K562 (cell line): ENCODE measurements around the gene FAAP100. TPM values are rescaled to one million over a fixed set of nuclear protein-coding genes. Genes with fewer than 3 reads are reported as not detected.

ENCODE experiments used
- EHMT2 ChIP-seq: fragments of 450-650 bp; IDR thresholded peaks from 2 replicates; pipeline ENCODE4 v1.6.1; 2018; ENCODE audit warnings: antibody characterized with exemption
- FOXJ3 ChIP-seq: sonication (generic); formaldehyde crosslinking; IDR thresholded peaks from 2 replicates; pipeline ENCODE4 v1.4.0; 2020; ENCODE audit warnings: mild to moderate bottlenecking, missing genetic modification reagents
- NR2C1 ChIP-seq, 2 experiments: fragments of 450-650 bp; IDR thresholded peaks; 2 replicates each; pipeline ENCODE4 v1.6.1; 2017; ENCODE audit warnings: mild to moderate bottlenecking in 2 of 2, antibody characterized with exemption in 1 of 2, inconsistent platforms in 1 of 2, missing compliant biosample characterization in 1 of 2, missing genetic modification characterization in 1 of 2
- OTX1 ChIP-seq: fragments of 450-650 bp; formaldehyde crosslinking; IDR thresholded peaks from 2 replicates; pipeline ENCODE4 v1.4.0; 2022; ENCODE audit warnings: mild to moderate bottlenecking
- PHB ChIP-seq: fragments of 250-450 bp; sonication (Bioruptor Pico); IDR thresholded peaks from 2 replicates; pipeline ENCODE4 v1.5.0; 2021
- POLR2H ChIP-seq: IDR thresholded peaks from 2 replicates; pipeline ENCODE4 v1.6.1; 2016; ENCODE audit warnings: missing genetic modification characterization, low read depth, mild to moderate bottlenecking, control low read depth, missing compliant biosample characterization, moderate library complexity
- SMARCB1 ChIP-seq: IDR thresholded peaks from 2 replicates; pipeline ENCODE4 v1.6.1; 2011; ENCODE audit warnings: improper control_type of control experiment, low read depth; ENCODE audit not compliant: insufficient read length
- ZKSCAN8 ChIP-seq: fragments of 200-800 bp; sonication (Bioruptor generic); IDR thresholded peaks from 2 replicates; pipeline ENCODE4 v1.6.1; 2016; ENCODE audit warnings: missing genetic modification characterization, missing compliant biosample characterization
- polyA plus RNA-seq, 8 experiments: library from polyadenylated mRNA; depleted of rRNA in 4 of 8; stranded (reverse) in 5 of 8; unstranded in 3 of 8; fragments of >200 nt; fragmentation: Nextera tagmentation in 2 of 8; fragmentation: Illumina TruSeq in 1 of 8; extraction: Ambion mirVana in 2 of 8; extraction: Trizol in 1 of 8; gene quantifications; 2 replicates each; pipeline versions ENCODE4 v1.2.1 to v1.2.3, GENCODE V29; 2011 to 2014; ENCODE audit warnings: inconsistent platforms in 1 of 8, missing spikeins in 1 of 8
- total RNA-seq, 7 experiments: library from RNA; depleted of rRNA in 6 of 7; stranded (reverse); fragments of >200 nt in 6 of 7; fragmentation: Illumina TruSeq in 2 of 7; extraction: Trizol in 2 of 7; gene quantifications; 2 replicates each; pipeline versions ENCODE4 v1.2.1 to v1.2.3, GENCODE V29; 2011 to 2021; ENCODE audit warnings: low replicate concordance in 1 of 7
- TF ChIP-seq, protein P1 (sequence below): fragments of 250-450 bp; sonication (Bioruptor Pico); IDR thresholded peaks from 2 replicates; pipeline ENCODE4 v1.5.0; 2021; ENCODE audit warnings: mild to moderate bottlenecking, moderate library complexity
- TF ChIP-seq, protein P2 (sequence below): fragments of 250-450 bp; sonication (Bioruptor Pico); IDR thresholded peaks from 2 replicates; pipeline ENCODE4 v1.8.0; 2022; ENCODE audit warnings: moderate library complexity, mild to moderate bottlenecking, inconsistent platforms

The FAAP100 gene
- total and polyA plus RNA-seq, 9 of the 15 experiments (the other 6 are each of a cell fraction or from before 2014, with no cell fraction given): 0.31 to 51.2 (median 12.6) TPM

DNA sequence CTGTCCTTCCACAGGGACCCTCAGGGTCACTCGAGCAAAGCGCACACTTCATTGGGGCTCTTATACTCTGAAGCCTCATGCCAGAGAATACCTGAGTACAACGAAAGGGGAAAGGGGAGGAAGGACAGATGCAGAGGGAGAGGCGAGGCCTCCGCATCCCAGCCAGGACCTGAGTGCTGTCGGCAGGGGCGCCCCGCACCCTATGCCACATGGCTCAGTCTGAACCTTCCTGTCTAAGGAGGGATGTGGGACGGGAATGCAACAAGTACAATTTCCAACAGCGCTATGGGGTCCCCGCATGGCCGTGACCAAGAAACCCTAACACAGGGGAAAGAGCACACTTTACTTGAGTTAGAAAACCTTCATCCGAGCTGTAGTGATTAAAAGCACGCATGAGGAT lies 39.8 kb upstream of the FAAP100 start (continued):
- TF ChIP-seq, protein P1, sequence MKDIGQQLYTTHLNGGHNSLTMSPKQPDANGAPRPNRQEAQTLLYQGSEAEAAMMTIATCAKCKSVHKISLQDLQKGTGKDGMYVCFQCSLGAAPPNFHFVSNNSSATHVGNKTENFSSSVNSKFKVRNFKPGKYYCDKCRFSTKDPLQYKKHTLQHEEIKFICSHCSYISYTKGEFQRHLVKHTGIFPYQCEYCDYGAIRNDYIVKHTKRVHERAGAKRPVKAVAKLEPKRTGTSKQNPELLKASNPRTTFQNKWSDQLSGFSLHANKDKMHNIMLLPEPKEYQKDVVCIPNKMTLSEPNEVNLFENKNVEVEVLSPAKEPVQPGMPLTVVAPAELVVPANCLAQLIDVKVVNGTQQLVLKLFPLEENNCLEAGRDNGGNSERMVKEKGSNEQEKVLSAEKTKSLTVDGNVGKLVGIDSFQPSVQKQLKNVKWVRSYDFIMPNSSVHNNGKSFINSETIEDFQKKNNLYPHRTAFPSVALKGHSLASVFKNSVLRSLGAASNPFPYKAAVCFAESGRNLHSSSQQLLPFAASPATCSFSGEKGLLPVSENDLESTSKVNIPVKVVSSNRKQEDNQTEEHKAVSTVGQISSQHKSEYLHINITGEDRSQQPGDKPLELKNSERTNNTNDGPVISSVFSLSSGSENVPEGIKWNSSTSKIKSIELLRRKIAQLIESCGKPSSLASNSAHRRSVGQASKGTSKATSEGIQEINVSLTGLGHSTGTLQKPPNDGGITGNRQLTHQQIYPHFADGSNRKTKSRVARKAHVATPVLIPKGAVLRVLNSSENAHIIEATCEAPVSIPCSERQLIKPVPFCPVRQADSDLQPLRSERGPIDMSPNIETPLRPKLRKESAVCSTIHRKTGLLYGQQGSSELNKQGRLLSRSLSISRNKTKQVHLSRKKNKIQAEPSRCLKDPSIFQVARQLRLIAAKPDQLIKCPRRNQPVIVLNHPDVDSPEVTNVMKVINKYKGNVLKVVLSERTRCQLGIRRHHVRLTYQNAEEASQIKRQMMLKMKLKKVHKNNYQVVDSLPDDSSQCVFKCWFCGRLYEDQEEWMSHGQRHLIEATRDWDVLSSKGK (CRISPR knock-in tag): no peak
- TF ChIP-seq ZKSCAN8 (no peak), FOXJ3 (CRISPR knock-in tag) (no peak), PHB (CRISPR knock-in tag) (no peak), SMARCB1 (no peak), POLR2H (tag) (no peak), OTX1 (CRISPR knock-in tag) (no peak), NR2C1 (IDR thresholded peaks at IDR 0.05) (no peak), NR2C1 (tag; IDR thresholded peaks at IDR 0.05) (no peak), EHMT2 (no peak)
- TF ChIP-seq, protein P2, sequence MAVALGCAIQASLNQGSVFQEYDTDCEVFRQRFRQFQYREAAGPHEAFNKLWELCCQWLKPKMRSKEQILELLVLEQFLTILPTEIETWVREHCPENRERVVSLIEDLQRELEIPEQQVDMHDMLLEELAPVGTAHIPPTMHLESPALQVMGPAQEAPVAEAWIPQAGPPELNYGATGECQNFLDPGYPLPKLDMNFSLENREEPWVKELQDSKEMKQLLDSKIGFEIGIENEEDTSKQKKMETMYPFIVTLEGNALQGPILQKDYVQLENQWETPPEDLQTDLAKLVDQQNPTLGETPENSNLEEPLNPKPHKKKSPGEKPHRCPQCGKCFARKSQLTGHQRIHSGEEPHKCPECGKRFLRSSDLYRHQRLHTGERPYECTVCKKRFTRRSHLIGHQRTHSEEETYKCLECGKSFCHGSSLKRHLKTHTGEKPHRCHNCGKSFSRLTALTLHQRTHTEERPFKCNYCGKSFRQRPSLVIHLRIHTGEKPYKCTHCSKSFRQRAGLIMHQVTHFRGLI: no peak
- TF ChIP-seq, all 486 proteins: peak for 0
